Trophoblast cell (in vitro differentiated cells and primary cell): ENCODE results near the gene KCNQ1.

Experiments
- DNase-seq, 2 donors: peaks; one replicate each; pipeline ENCODE4 v3.0.0-alpha.2; 2016
- H2AFZ ChIP-seq: 2 replicates; pipeline ENCODE4 v1.6.1; 2013; ENCODE audit warnings: low read length, moderate library complexity, mild to moderate bottlenecking; ENCODE audit not compliant: insufficient read depth, poor library complexity
- H2AK5ac ChIP-seq: 2 replicates; pipeline ENCODE4 v1.6.1; 2013; ENCODE audit warnings: mild to moderate bottlenecking, low read length
- H2BK120ac ChIP-seq: 2 replicates; pipeline ENCODE4 v1.6.1; 2013; ENCODE audit warnings: low read length, mild to moderate bottlenecking, moderate library complexity; ENCODE audit not compliant: insufficient read depth, poor library complexity
- H2BK12ac ChIP-seq: 2 replicates; pipeline ENCODE4 v1.6.1; 2013; ENCODE audit warnings: mild to moderate bottlenecking, low read length, moderate library complexity
- H2BK5ac ChIP-seq: 2 replicates; pipeline ENCODE4 v1.6.1; 2013; ENCODE audit warnings: low read length, low read depth, moderate library complexity, mild to moderate bottlenecking; ENCODE audit not compliant: poor library complexity
- H3K14ac ChIP-seq: 2 replicates; pipeline ENCODE4 v1.6.1; 2013; ENCODE audit warnings: mild to moderate bottlenecking, low read length
- H3K18ac ChIP-seq: 2 replicates; pipeline ENCODE4 v1.6.1; 2013; ENCODE audit warnings: mild to moderate bottlenecking, low read length
- H3K23ac ChIP-seq: 2 replicates; pipeline ENCODE4 v1.6.1; 2013; ENCODE audit warnings: low read length
- H3K27ac ChIP-seq: 2 replicates; pipeline ENCODE4 v1.5.1; 2013; ENCODE audit warnings: low read depth, mild to moderate bottlenecking, inconsistent platforms, low read length, moderate library complexity
- H3K27me3 ChIP-seq: 2 replicates; pipeline ENCODE4 v1.6.1; 2013; ENCODE audit warnings: inconsistent platforms, mild to moderate bottlenecking, low read length, moderate library complexity; ENCODE audit not compliant: insufficient read depth
- H3K36me3 ChIP-seq, 2 experiments: 1 replicate in 1 of 2; 2 replicates in 1 of 2; pipeline ENCODE4 v1.6.1; 2013; ENCODE audit warnings: low read length in 2 of 2, mild to moderate bottlenecking in 2 of 2, moderate library complexity in 1 of 2; ENCODE audit not compliant: insufficient read depth in 2 of 2, control insufficient read depth in 1 of 2
- H3K4ac ChIP-seq: 2 replicates; pipeline ENCODE4 v1.6.1; 2013; ENCODE audit warnings: low read depth, mild to moderate bottlenecking, low read length, moderate library complexity
- H3K4me1 ChIP-seq, 2 experiments: 1 replicate in 1 of 2; 2 replicates in 1 of 2; pipeline ENCODE4 v1.6.1; 2013; ENCODE audit warnings: low read length in 2 of 2, mild to moderate bottlenecking in 2 of 2, moderate library complexity in 1 of 2; ENCODE audit not compliant: insufficient read depth in 2 of 2, control insufficient read depth in 1 of 2
- H3K4me2 ChIP-seq: 2 replicates; pipeline ENCODE4 v1.6.1; 2013; ENCODE audit warnings: inconsistent platforms, mild to moderate bottlenecking, low read length, moderate library complexity
- H3K4me3 ChIP-seq: 2 replicates; pipeline ENCODE4 v1.5.1; 2013; ENCODE audit warnings: mild to moderate bottlenecking, low read depth, low read length, inconsistent platforms
- H3K79me1 ChIP-seq: one replicate; pipeline ENCODE4 v1.6.1; 2013; ENCODE audit warnings: low read length
- H3K79me2 ChIP-seq: 2 replicates; pipeline ENCODE4 v1.6.1; 2013; ENCODE audit warnings: low read length, mild to moderate bottlenecking; ENCODE audit not compliant: control insufficient read depth, insufficient read depth, poor library complexity
- H3K9ac ChIP-seq: 2 replicates; pipeline ENCODE4 v1.6.1; 2013; ENCODE audit warnings: mild to moderate bottlenecking, low read length
- H3K9me3 ChIP-seq: 2 replicates; pipeline ENCODE4 v1.6.1; 2013; ENCODE audit warnings: low read depth, mild to moderate bottlenecking, control low read depth, inconsistent platforms, low read length; ENCODE audit not compliant: insufficient read depth
- H4K12ac ChIP-seq: 2 replicates; pipeline ENCODE4 v1.6.1; 2013; ENCODE audit warnings: low read depth, mild to moderate bottlenecking, low read length, moderate library complexity
- H4K8ac ChIP-seq: 2 replicates; pipeline ENCODE4 v1.6.1; 2013; ENCODE audit warnings: low read depth, mild to moderate bottlenecking, low read length, moderate library complexity
- H4K91ac ChIP-seq: one replicate; pipeline ENCODE4 v1.6.1; 2013; ENCODE audit warnings: low read depth, mild to moderate bottlenecking, low read length, moderate library complexity
- WGBS: extraction: QIAGEN DNeasy Blood & Tissue Kit; methylation state at CpG from one replicate; pipeline ENCODE4 v1.1.7; 2013; ENCODE audit warnings: missing lambda C conversion rate; ENCODE audit not compliant: insufficient read length, insufficient coverage; ENCODE audit errors: extremely low coverage; 5-methylcytosine and 5-hydroxymethylcytosine counted together

The KCNQ1 gene

GRCh38 chr11:2794046-2794967 is 349.5 kb downstream of the KCNQ1 start:
- no peak overlapping the region for H2BK120ac ChIP-seq
- no peak overlapping the region for H3K4me2 ChIP-seq
- H3K14ac ChIP-seq = no peak overlapping the region
- H2AK5ac ChIP-seq = no peak overlapping the region
- peaks cover 19% of the 10 kb centered on the region for H3K9me3 ChIP-seq
- no peak overlapping the region for H3K27ac ChIP-seq
- H3K4me1 ChIP-seq = peaks cover 0 to 2% of the 10 kb centered on the region in 2 experiments
- no CpG with 5 or more reads among the region's 18 CpGs for WGBS
- no peaks in the 10 kb centered on the region for H3K79me2 ChIP-seq
- DNase-seq = no peak
- no peak overlapping the region for H2BK5ac ChIP-seq
- H3K4ac ChIP-seq = no peak overlapping the region
- no peak overlapping the region for H4K91ac ChIP-seq
- no peak overlapping the region for H3K23ac ChIP-seq
- H3K18ac ChIP-seq = no peak overlapping the region
- H3K79me1 ChIP-seq = no peaks in the 10 kb centered on the region
- no peaks in the 10 kb centered on the region for H3K36me3 ChIP-seq
- H3K9ac ChIP-seq = no peak overlapping the region
- H3K27me3 ChIP-seq = no peaks in the 10 kb centered on the region
- H4K8ac ChIP-seq = no peak overlapping the region
- H3K4me3 ChIP-seq = no peak overlapping the region
- H2BK12ac ChIP-seq = no peak overlapping the region
- H4K12ac ChIP-seq = no peak overlapping the region
- no peak overlapping the region for H2AFZ ChIP-seq

- no peak overlapping the region for H3K4me2 ChIP-seq
- no peak overlapping the region for H3K9ac ChIP-seq
- H3K9me3 ChIP-seq = peaks cover 22% of the 10 kb centered on the region
- H3K23ac ChIP-seq = no peak overlapping the region
- no peaks in the 10 kb centered on the region for H3K79me1 ChIP-seq
- H4K12ac ChIP-seq = no peak overlapping the region
- H2AK5ac ChIP-seq = no peak overlapping the region
- H3K27ac ChIP-seq = no peak overlapping the region
- no peak overlapping the region for H2BK5ac ChIP-seq
- H3K36me3 ChIP-seq = no peaks in the 10 kb centered on the region
- DNase-seq = no peak
- WGBS = no CpG with 5 or more reads among the region's 12 CpGs
- H3K14ac ChIP-seq = no peak overlapping the region
- peaks cover 2 to 8% of the 10 kb centered on the region in 2 experiments for H3K4me1 ChIP-seq
- H2BK12ac ChIP-seq = no peak overlapping the region
- H3K27me3 ChIP-seq = no peaks in the 10 kb centered on the region
- H2AFZ ChIP-seq = no peak overlapping the region
- H4K91ac ChIP-seq = no peak overlapping the region
- no peaks in the 10 kb centered on the region for H3K79me2 ChIP-seq
- H3K18ac ChIP-seq = no peak overlapping the region
- no peak overlapping the region for H2BK120ac ChIP-seq
- no peak overlapping the region for H3K4me3 ChIP-seq
- H3K4ac ChIP-seq = no peak overlapping the region
- H4K8ac ChIP-seq = no peak overlapping the region
These were observed 350.1 kb downstream of the KCNQ1 start for GRCh38 chr11:2794968-2795322.

- Histone ChIP-seq H3K4me2 (no peak overlapping the region), H2AFZ (no peak overlapping the region), H4K8ac (no peak overlapping the region), H3K79me2 (no peaks in the 10 kb centered on the region), H3K4ac (no peak overlapping the region), H3K23ac (no peak overlapping the region), H2BK12ac (no peak overlapping the region), H2AK5ac (no peak overlapping the region), H3K18ac (no peak overlapping the region), H3K36me3 (no peaks in the 10 kb centered on the region), H3K79me1 (peaks cover 2% of the 10 kb centered on the region), H4K12ac (no peak overlapping the region), H3K4me3 (no peak overlapping the region), H3K27ac (no peak overlapping the region), H2BK5ac (no peak overlapping the region), H3K27me3 (no peaks in the 10 kb centered on the region), H2BK120ac (no peak overlapping the region), H3K4me1 (peaks cover 6 to 11% of the 10 kb centered on the region in 2 experiments), H3K9me3 (peaks cover 20% of the 10 kb centered on the region), H3K9ac (no peak overlapping the region), H3K14ac (no peak overlapping the region), H4K91ac (no peak overlapping the region)
- no CpG with 5 or more reads among the region's 10 CpGs for WGBS
- DNase-seq = no peak
These were observed 350.7 kb downstream of the KCNQ1 start for GRCh38 chr11:2795491-2795991.

DNA sequence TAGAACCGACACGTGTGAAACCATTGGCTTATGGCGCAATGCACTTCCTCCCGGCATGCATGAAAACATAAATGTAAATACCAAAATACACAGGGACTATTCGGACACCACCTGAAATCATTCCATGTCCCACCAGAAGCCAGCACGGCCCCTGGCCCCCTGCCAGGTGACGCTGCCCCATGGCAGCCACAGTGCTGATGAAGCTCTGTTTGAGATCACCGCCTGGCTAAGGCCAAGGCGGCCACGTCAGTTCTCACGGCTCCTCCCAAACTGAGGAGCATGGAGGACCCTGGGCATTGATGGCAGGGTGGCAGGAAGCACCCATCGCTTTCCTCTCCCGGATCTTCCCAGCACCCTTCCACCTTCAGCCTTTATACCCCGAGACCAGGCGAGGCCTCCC is 351.3 kb downstream of the KCNQ1 start:
- Histone ChIP-seq H4K12ac (no peak overlapping the region), H4K8ac (no peak overlapping the region), H3K9ac (no peak overlapping the region), H3K4me2 (no peak overlapping the region), H3K79me1 (peaks cover 2% of the 10 kb centered on the region), H3K4ac (no peak overlapping the region), H2AFZ (no peak overlapping the region), H2AK5ac (no peak overlapping the region), H4K91ac (no peak overlapping the region), H3K36me3 (no peaks in the 10 kb centered on the region), H3K4me3 (no peak overlapping the region), H3K14ac (no peak overlapping the region), H3K23ac (no peak overlapping the region), H3K18ac (no peak overlapping the region), H2BK5ac (no peak overlapping the region), H3K27ac (no peak overlapping the region), H2BK120ac (no peak overlapping the region), H3K79me2 (no peaks in the 10 kb centered on the region), H3K9me3 (peaks cover 20% of the 10 kb centered on the region), H2BK12ac (no peak overlapping the region), H3K4me1 (peaks cover 9 to 17% of the 10 kb centered on the region in 2 experiments), H3K27me3 (no peaks in the 10 kb centered on the region)
- no peak for DNase-seq
- WGBS = no CpG with 5 or more reads among the region's 15 CpGs
